Tibial nerve (tissue), 4 donors: ENCODE results near the gene LINC01488. TPM values are rescaled to one million over a fixed set of nuclear protein-coding genes. Genes with fewer than 3 reads are reported as not detected.

ENCODE experiments used
- DNase-seq, 2 donors: peaks; one replicate each; pipeline ENCODE4 v3.0.0-alpha.2; 2019; ENCODE audit warnings: low spot score in 2 of 2
- H3K27ac ChIP-seq, 4 donors: fragments of 200-600 bp; sonication (generic) in 3 of 4; one replicate each; pipeline ENCODE4 v1.5.1; 2017 to 2019; ENCODE audit warnings: mild to moderate bottlenecking in 1 of 4
- H3K27me3 ChIP-seq, 2 donors: fragments of 200-600 bp; sonication (generic) in 1 of 2; one replicate each; pipeline versions ENCODE4 v1.5.1 to v1.6.0; 2017 to 2019
- H3K36me3 ChIP-seq, 3 donors: fragments of 200-600 bp; sonication (generic); one replicate each; pipeline ENCODE4 v1.5.1; 2018 to 2019
- H3K4me1 ChIP-seq, 4 donors: fragments of 200-600 bp; sonication (generic) in 3 of 4; one replicate each; pipeline ENCODE4 v1.5.1; 2017 to 2019
- H3K4me3 ChIP-seq, 4 donors: fragments of 200-600 bp; sonication (generic) in 3 of 4; one replicate each; pipeline ENCODE4 v1.5.1; 2017 to 2019; ENCODE audit warnings: mild to moderate bottlenecking in 1 of 4, moderate library complexity in 1 of 4
- H3K9me3 ChIP-seq, 4 donors: fragments of 200-600 bp; sonication (generic) in 3 of 4; one replicate each; pipeline ENCODE4 v1.5.1; 2017 to 2019
- EP300 ChIP-seq, 2 donors: sonication (generic); formaldehyde crosslinking; IDR thresholded peaks; one replicate each; pipeline ENCODE4 v1.6.1; 2017; ENCODE audit warnings: antibody characterized with exemption in 2 of 2, mild to moderate bottlenecking in 1 of 2
- POLR2A ChIP-seq, 2 donors: fragments of 450-650 bp; IDR thresholded peaks; one replicate each; pipeline ENCODE4 v1.6.1; 2017; ENCODE audit warnings: antibody characterized with exemption in 2 of 2, mild to moderate bottlenecking in 2 of 2, moderate library complexity in 2 of 2
- WGBS, 2 donors: methylation state at CpG; one replicate each; pipeline ENCODE4 v1.1.5; 2018; 5-methylcytosine and 5-hydroxymethylcytosine counted together
- total RNA-seq, 4 donors: library from RNA; depleted of rRNA; stranded (reverse); fragments of >200 nt; gene quantifications; one replicate each; pipeline ENCODE4 v1.1.0, GENCODE V29; 2016
- TF ChIP-seq, protein P1 (sequence below), 5 experiments: fragments of 200-600 bp in 3 of 5; fragments of 450-650 bp in 2 of 5; sonication (generic) in 3 of 5; IDR thresholded peaks; one replicate each; pipeline ENCODE4 v1.5.1; 2016 to 2019; ENCODE audit warnings: antibody characterized with exemption in 5 of 5, mild to moderate bottlenecking in 3 of 5, moderate library complexity in 2 of 5

LINC01488 gene
- total RNA-seq, 4 donors from 2014 or later, result not detected

DNA sequence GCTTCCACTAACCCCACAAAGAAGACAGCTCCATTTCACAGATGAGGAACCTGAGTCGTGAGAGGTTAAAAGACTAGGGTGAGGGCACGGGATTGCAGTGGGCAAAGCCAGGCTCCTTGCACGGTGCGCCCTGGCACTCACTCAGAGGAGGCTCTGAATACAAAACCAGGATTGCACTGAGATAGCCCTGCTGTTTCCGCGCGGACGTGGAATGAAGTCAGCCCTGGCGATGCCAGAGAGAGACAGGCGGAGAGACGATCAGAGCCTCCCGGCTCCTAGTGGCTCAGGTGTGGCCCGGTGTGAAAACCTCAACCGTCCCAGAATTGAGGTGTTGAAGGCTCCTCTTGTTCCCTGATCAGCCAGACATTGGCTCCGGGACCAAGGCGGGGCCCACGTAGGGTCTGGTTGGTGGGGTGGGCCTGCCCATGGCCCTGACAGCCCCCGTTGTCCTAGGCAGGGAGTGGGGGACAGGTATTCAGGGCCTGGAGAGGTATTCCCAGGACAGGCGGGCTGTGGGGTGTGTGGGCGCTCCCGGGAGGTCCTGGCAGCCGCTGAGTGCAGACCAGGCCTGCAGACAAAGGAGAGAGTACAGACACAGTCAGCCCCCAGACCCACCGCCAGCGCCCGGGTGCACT is 43.1 kb upstream of the LINC01488 start:
- H3K4me1 ChIP-seq, result peaks cover 0 to 24% (median 12%) of the 10 kb centered on the region in 4 donors
- no peaks in the 10 kb centered on the region for H3K9me3 ChIP-seq
- TF ChIP-seq EP300 (IDR thresholded peaks at IDR 0.05) (no peak), POLR2A (IDR thresholded peaks at IDR 0.05) (no peak)
- TF ChIP-seq, protein P1, sequence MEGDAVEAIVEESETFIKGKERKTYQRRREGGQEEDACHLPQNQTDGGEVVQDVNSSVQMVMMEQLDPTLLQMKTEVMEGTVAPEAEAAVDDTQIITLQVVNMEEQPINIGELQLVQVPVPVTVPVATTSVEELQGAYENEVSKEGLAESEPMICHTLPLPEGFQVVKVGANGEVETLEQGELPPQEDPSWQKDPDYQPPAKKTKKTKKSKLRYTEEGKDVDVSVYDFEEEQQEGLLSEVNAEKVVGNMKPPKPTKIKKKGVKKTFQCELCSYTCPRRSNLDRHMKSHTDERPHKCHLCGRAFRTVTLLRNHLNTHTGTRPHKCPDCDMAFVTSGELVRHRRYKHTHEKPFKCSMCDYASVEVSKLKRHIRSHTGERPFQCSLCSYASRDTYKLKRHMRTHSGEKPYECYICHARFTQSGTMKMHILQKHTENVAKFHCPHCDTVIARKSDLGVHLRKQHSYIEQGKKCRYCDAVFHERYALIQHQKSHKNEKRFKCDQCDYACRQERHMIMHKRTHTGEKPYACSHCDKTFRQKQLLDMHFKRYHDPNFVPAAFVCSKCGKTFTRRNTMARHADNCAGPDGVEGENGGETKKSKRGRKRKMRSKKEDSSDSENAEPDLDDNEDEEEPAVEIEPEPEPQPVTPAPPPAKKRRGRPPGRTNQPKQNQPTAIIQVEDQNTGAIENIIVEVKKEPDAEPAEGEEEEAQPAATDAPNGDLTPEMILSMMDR (IDR thresholded peaks at IDR 0.05), result no peak
- DNase-seq, result no peak
- no peaks in the 10 kb centered on the region for H3K36me3 ChIP-seq
- no peak overlapping the region for H3K4me3 ChIP-seq
- H3K27ac ChIP-seq, result no peak overlapping the region
- H3K27me3 ChIP-seq, result no peaks in the 10 kb centered on the region
- WGBS, 2 donors, result 90 to 91% methylated on average over 22 to 25 of the region's 25 CpGs

DNA sequence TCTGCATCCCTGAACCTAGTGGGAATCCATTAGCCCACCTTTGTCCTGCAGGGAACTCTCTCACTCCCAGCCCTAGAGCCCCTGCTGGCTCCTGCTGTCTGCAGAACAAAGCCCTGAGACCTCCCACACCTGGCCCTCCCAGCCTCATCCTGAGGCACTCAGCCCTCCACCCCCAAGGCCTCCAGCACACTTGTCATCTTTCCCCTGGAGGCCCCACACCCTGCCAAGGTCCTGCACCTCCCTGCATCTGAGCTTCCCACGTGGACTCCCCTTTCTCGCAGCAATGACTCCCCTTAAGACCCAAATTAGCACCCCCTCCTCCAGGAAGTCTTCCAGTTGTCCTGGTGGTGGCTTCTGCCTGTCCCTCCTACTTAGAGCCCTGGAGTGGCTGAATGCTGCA is 42.3 kb upstream of the LINC01488 start:
- Histone ChIP-seq H3K9me3 (no peaks in the 10 kb centered on the region), H3K27me3 (no peaks in the 10 kb centered on the region), H3K27ac (no peak overlapping the region), H3K4me1 (peaks cover 0 to 31% (median 18%) of the 10 kb centered on the region in 4 donors), H3K36me3 (no peaks in the 10 kb centered on the region), H3K4me3 (no peak overlapping the region)
- TF ChIP-seq POLR2A (IDR thresholded peaks at IDR 0.05) (no peak), EP300 (IDR thresholded peaks at IDR 0.05) (no peak)
- TF ChIP-seq, protein P1 (IDR thresholded peaks at IDR 0.05), result no peak
- 83 to 92% methylated on average over 2 of the region's 2 CpGs for WGBS, 2 donors
- no peak for DNase-seq

DNA sequence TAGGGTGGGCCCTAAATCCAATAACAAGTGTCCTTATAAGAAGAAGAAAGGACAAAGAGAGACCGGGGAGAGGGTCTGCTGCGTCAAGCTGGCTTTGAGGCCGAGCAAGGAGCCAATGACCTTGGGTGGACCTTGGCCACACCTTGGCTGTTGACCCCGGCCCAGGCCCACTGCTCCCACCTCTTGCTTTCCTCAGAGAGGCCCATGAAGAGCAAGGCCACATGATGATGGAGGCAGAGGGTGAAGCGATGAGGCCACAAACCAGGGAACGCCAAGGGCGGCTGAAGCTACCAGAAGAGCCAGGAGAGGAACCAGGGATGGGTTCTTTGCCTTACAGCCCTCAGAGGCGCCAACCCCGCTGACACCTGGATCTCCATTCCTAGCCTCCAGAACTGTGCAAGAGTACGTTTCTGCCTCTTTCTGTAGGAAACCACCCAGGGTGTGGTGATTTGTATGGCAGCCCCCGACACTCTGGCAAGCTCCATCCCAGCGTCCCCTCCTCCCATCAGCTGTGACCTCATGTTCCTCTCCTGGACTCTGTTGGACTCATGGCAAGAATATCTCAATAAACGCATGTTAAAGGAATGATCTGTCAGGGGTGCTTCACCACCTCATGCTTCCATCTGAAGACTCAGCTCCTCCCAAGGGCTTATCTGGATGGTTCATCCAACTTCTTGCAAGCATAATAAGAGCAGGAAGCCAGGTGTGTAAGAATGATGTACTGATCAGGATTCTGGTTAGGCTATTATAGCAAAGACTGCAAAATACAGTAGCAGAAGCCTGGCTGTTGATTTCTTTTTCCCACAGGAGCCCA is 41.6 kb upstream of the LINC01488 start:
- H3K27me3 ChIP-seq, result no peaks in the 10 kb centered on the region
- no peaks in the 10 kb centered on the region for H3K36me3 ChIP-seq
- TF ChIP-seq POLR2A (IDR thresholded peaks at IDR 0.05), result no peak
- TF ChIP-seq, protein P1 (IDR thresholded peaks at IDR 0.05), result no peak
- TF ChIP-seq EP300 (IDR thresholded peaks at IDR 0.05), result no peak
- WGBS, 2 donors, result 95 to 96% methylated on average over 13 of the region's 13 CpGs
- no peaks in the 10 kb centered on the region for H3K9me3 ChIP-seq
- no peak overlapping the region for H3K27ac ChIP-seq
- no peak overlapping the region for H3K4me3 ChIP-seq
- peaks cover 0 to 38% (median 24%) of the 10 kb centered on the region in 4 donors for H3K4me1 ChIP-seq
- no peak for DNase-seq

DNA sequence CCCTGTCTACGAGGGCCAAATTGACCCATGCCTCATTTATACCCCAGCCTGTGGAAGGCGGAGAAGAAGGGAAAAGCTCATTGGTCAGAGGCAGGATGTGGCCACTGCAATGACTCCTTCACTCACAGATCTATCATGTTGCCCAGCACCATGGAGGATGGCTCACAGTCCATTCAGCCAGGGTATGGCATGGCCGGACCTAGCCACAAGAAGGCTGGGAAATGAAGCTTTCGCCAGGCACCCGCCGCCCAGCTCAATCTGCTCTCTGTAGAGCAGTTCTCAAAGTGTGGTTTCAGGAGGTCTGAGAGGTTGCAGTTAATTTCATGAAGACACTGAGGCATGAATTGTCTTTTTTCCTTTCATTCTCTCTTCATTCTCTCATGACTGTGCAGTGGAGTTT is 40.6 kb upstream of the LINC01488 start:
- no peaks in the 10 kb centered on the region for H3K27me3 ChIP-seq
- 91 to 94% methylated on average over 5 to 6 of the region's 6 CpGs for WGBS, 2 donors
- TF ChIP-seq POLR2A (IDR thresholded peaks at IDR 0.05) (no peak), EP300 (IDR thresholded peaks at IDR 0.05) (no peak)
- TF ChIP-seq, protein P1 (IDR thresholded peaks at IDR 0.05), result no peak
- no peak overlapping the region for H3K27ac ChIP-seq
- H3K36me3 ChIP-seq, result no peaks in the 10 kb centered on the region
- H3K9me3 ChIP-seq, result no peaks in the 10 kb centered on the region
- DNase-seq, result no peak
- no peak overlapping the region for H3K4me3 ChIP-seq
- H3K4me1 ChIP-seq, result peaks cover 0 to 46% (median 28%) of the 10 kb centered on the region in 4 donors
